Mammary microvascular endothelial cell (primary cell): ENCODE data around the gene USP6NL. TPM values are rescaled to one million over a fixed set of nuclear protein-coding genes. Genes with fewer than 3 reads are reported as not detected.

ENCODE experiments used
- total RNA-seq: library from RNA; depleted of rRNA; stranded (reverse); fragments of >200 nt; gene quantifications from 2 replicates; pipeline ENCODE4 v1.2.3, GENCODE V29; 2015

USP6NL gene
- total RNA-seq = 12.9 and 13.4 TPM in 2 replicates

DNA sequence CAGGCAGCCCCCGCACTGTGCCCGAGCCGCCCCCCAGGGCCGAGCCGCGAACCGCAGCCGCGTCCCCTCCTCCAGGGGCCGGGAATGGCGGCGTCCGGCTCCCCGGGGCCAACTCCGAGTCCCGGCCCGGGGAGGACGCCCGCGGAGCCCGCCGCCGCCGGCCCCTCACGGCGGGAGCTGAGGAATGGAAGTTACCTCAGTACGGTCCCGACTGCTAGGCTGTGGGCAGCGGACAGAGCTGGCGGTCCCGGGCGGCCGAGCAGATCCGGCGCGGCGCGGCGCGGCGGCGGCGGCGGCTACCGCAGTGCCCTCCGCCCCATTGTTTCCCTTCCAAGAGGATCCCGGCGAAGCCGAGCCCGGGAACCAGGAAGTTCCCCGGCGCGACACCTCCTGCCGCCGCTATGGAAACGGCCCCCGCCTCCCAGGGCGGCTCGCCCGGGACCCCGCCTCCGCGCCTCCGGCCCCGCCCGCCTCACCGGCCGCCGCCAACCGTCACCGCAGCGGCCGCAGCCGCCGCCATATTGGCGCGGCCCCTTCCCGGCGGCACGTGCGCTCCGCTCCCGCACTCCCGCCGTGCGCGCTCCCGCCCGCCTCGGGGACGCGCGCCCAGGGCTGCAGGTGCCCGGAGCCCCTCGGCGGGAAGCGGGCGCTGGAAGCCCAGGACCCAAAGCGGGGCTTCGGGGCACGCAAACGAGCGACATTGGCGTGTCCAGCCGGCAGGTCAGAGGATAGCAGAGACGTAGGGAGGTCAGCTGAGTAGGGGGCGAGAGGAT is at the start of gene USP6NL:
Gene USP6NL, minus strand, starts transcription at position 403 of the 773 bp plus-strand sequence. CDS start 14,016 bp downstream, outside the sequence.

Other genes with a start within 250 kb of the USP6NL start
- 20.0 and 23.8 TPM in 2 replicates for gene ECHDC3, start 130.7 kb upstream of the USP6NL start, total RNA-seq
- gene PROSER2, start 211.7 kb upstream of the USP6NL start, total RNA-seq = 21.5 and 26.4 TPM in 2 replicates